ENCODE results near the gene DAB2IP. TPM values are rescaled to one million over a fixed set of nuclear protein-coding genes. Genes with fewer than 3 reads are reported as not detected.

Gene DAB2IP
- total and polyA plus RNA-seq, 2 experiments from 2014 or later, result 8.9 to 42.8 TPM

GRCh38 chr9:121807823-121808278 lies 156.4 kb downstream of the DAB2IP start (continued):
- TF ChIP-seq ZNF462 (CRISPR knock-in tag; IDR thresholded peaks at IDR 0.05) (no peak), POLR2AphosphoS5 (IDR thresholded peaks at IDR 0.05; ENCODE audit: low read depth) (no peak)

- ATAC-seq (no peak), DNase-seq (ENCODE audit: low spot score) (no peak)
- Histone ChIP-seq H3K27ac (ENCODE audit: low read depth) (no peak overlapping the region), H3K4me3 (no peak overlapping the region), H3K4me1 (ENCODE audit: insufficient read depth) (peaks cover 4% of the 10 kb centered on the region; the same call in 1 of the 2 replicates), H3K4me2 (no peak overlapping the region), H3K9me2 (ENCODE audit: insufficient read depth) (no peaks in the 10 kb centered on the region), H3K27me3 (ENCODE audit: insufficient read depth) (no peaks in the 10 kb centered on the region), H3K36me3 (ENCODE audit: insufficient read depth) (no peaks in the 10 kb centered on the region), H3F3A (replicated peaks; ENCODE audit: low read depth) (no peaks in the 10 kb centered on the region), H3K79me2 (replicated peaks; ENCODE audit: insufficient read depth) (no peaks in the 10 kb centered on the region), H2AFZ (no peak overlapping the region), H4K20me1 (replicated peaks; ENCODE audit: insufficient read depth) (no peaks in the 10 kb centered on the region)
- Mint-ChIP-seq H3K9me3 (peaks cover 12% of the 10 kb centered on the region; the same call in 2 of the 3 replicates), H3K36me3 (ENCODE audit: low read depth) (peaks cover 2% of the 10 kb centered on the region; the same call in 2 of the 3 replicates), H3K4me1 (peaks cover 16% of the 10 kb centered on the region), H3K4me3 (no peak overlapping the region), H3K27me3 (ENCODE audit: insufficient read depth, low read depth, poor library complexity) (peaks cover 5% of the 10 kb centered on the region), H3K27ac (no peak overlapping the region)
- TF ChIP-seq ZNF331 (CRISPR knock-in tag; IDR thresholded peaks at IDR 0.05; ENCODE audit: low read depth), result no peak
- TF ChIP-seq POLR2AphosphoS5 (IDR thresholded peaks at IDR 0.05; ENCODE audit: low read depth), result no peak
- TF ChIP-seq NANOG (IDR thresholded peaks at IDR 0.05; ENCODE audit: borderline replicate concordance), result no peak
- TF ChIP-seq ETS1 (IDR thresholded peaks at IDR 0.05), result no peak
- TF ChIP-seq JUNB (IDR thresholded peaks at IDR 0.05; ENCODE audit: unreplicated experiment), result no peak
- TF ChIP-seq CREB1 (CRISPR knock-in tag; IDR thresholded peaks at IDR 0.05; ENCODE audit: low read depth), result no peak
- TF ChIP-seq REST (IDR thresholded peaks at IDR 0.05; ENCODE audit: unreplicated experiment), result no peak
- no peak for TF ChIP-seq EZH2 (IDR thresholded peaks at IDR 0.05; ENCODE audit: low read depth, unreplicated experiment)
- no peak for TF ChIP-seq ZNF114 (CRISPR knock-in tag; IDR thresholded peaks at IDR 0.05)
- TF ChIP-seq CTCF (conservative IDR thresholded peaks at IDR 0.05; ENCODE audit: low read depth in 2 of 2), result no peak
- TF ChIP-seq STAT1 (IDR thresholded peaks at IDR 0.05; ENCODE audit: unreplicated experiment), result no peak
These were observed 157.3 kb downstream of the DAB2IP start for GRCh38 chr9:121808781-121809180.

All from GM23338 (cell line).